Measurements from ENCODE around the gene LYG1. TPM values are rescaled to one million over a fixed set of nuclear protein-coding genes. Genes with fewer than 3 reads are reported as not detected.

Gene LYG1
- total and polyA plus RNA-seq, 2 of the 13 experiments (the other 11 are each of a cell fraction or from before 2014, with no cell fraction given): 1.00 to 2.9 TPM

- TF ChIP-seq ZNF383 (CRISPR knock-in tag; IDR thresholded peaks at IDR 0.05; ENCODE audit: borderline replicate concordance) (no peak), RNF2 (conservative IDR thresholded peaks at IDR 0.05; ENCODE audit: low read depth) (no peak), HNRNPK (IDR thresholded peaks at IDR 0.05; ENCODE audit: low read depth, low read length, poor library complexity, severe bottlenecking) (no peak), CEBPB (IDR thresholded peaks at IDR 0.05; ENCODE audit: borderline replicate concordance, low read depth, low read length) (no peak), THRA (CRISPR knock-in tag; IDR thresholded peaks at IDR 0.05; ENCODE audit: borderline replicate concordance) (no peak), IKZF5 (CRISPR knock-in tag; IDR thresholded peaks at IDR 0.05) (no peak), ZNF121 (CRISPR knock-in tag; IDR thresholded peaks at IDR 0.05) (no peak), ZBTB44 (CRISPR knock-in tag; IDR thresholded peaks at IDR 0.05) (no peak), SALL2 (CRISPR knock-in tag; IDR thresholded peaks at IDR 0.05) (no peak)
Observed at GRCh38 chr2:99285526-99285925, 15.5 kb downstream of the LYG1 start (continued).
